Measurements from ENCODE around the gene KLHL18.
A peak's percentile ranks its signal among the peaks of the same experiment; 100 is the strongest.
"Not testable (repeated sequence)": the region's sequence is repeated elsewhere in the genome, so short reads cannot be mapped to it uniquely, and the experiment has no call there.

Gene KLHL18

GRCh38 chr3:47273564-47273963 is 9.2 kb upstream of the KLHL18 start:
- no peaks in the 10 kb centered on the region for H3K4me1 ChIP-seq (ENCODE audit: control insufficient read depth, insufficient read depth, low read length)
- no peak overlapping the region for H3K27ac ChIP-seq (ENCODE audit: insufficient read depth, low read depth, low read length, poor library complexity, severe bottlenecking)
- no peaks in the 10 kb centered on the region for H3K36me3 ChIP-seq (ENCODE audit: control insufficient read depth, insufficient read depth, low read length)
- WGBS, 2 experiments, result 91 to 96% methylated on average over 5 of the region's 5 CpGs
- no peaks in the 10 kb centered on the region for H3K27me3 ChIP-seq (ENCODE audit: control insufficient read depth, insufficient read depth, low read length, poor library complexity, severe bottlenecking)
- no peak overlapping the region for H3K4me3 ChIP-seq (ENCODE audit: insufficient read depth, low read depth, low read length)
- H3K9me3 ChIP-seq (ENCODE audit: control insufficient read depth, low read length), result no peaks in the 10 kb centered on the region

DNA sequence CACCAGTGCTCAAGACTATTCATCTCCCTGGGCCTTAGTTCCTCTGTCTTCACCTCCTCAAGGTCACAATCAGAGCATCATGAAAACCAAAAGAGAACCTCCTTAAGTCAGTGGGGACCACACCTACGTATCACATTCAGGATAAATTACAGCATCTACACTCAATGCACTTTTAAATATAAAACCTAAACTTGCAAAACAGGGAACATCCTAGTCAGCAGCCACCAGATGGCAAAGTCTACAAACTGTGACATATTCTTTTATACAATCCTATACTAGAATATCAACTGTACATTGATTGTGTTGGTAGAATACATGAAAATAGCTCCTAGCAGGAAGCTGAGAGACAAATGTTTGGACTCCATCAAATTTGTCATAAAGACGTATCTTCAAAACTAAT is 8.1 kb upstream of the KLHL18 start:
- Histone ChIP-seq H3K27ac (ENCODE audit: insufficient read depth, low read depth, low read length, poor library complexity, severe bottlenecking) (no peak overlapping the region), H3K27me3 (ENCODE audit: control insufficient read depth, insufficient read depth, low read length, poor library complexity, severe bottlenecking) (no peaks in the 10 kb centered on the region), H3K4me1 (ENCODE audit: control insufficient read depth, insufficient read depth, low read length) (no peaks in the 10 kb centered on the region), H3K36me3 (ENCODE audit: control insufficient read depth, insufficient read depth, low read length) (no peaks in the 10 kb centered on the region), H3K9me3 (ENCODE audit: control insufficient read depth, low read length) (no peaks in the 10 kb centered on the region), H3K4me3 (ENCODE audit: insufficient read depth, low read depth, low read length) (no peak overlapping the region)
- 92 to 96% methylated on average over 2 of the region's 2 CpGs for WGBS, 2 experiments

- Histone ChIP-seq H3K4me3 (ENCODE audit: insufficient read depth, low read depth, low read length) (no peak overlapping the region), H3K27ac (ENCODE audit: insufficient read depth, low read depth, low read length, poor library complexity, severe bottlenecking) (no peak overlapping the region), H3K27me3 (ENCODE audit: control insufficient read depth, insufficient read depth, low read length, poor library complexity, severe bottlenecking) (no peaks in the 10 kb centered on the region), H3K36me3 (ENCODE audit: control insufficient read depth, insufficient read depth, low read length) (no peaks in the 10 kb centered on the region), H3K9me3 (ENCODE audit: control insufficient read depth, low read length) (no peaks in the 10 kb centered on the region), H3K4me1 (ENCODE audit: control insufficient read depth, insufficient read depth, low read length) (no peaks in the 10 kb centered on the region)
- WGBS, 2 experiments, result 93 to 95% methylated on average over 3 to 4 of the region's 4 CpGs
Measured at GRCh38 chr3:47276558-47276957, 6.2 kb upstream of the KLHL18 start.

DNA sequence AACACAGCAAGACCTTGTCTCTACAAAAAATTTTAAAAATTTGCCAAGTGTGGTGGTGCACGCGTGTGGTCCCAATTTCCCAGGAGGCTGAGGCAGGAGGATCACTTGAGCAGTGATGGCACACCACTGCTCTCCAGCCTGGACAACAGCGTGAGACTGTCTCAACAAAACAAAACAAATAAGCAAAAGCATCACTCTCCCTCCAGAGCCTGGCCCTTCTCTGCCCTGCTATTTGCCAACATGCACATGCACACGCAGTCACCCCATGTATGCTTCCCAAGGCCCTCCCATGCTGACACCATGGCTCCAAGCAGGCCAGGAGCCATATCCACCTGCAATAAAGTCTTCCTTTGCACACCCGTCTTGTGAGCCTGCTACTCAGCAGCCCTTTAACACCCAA is 2.2 kb upstream of the KLHL18 start:
- Histone ChIP-seq H3K36me3 (ENCODE audit: control insufficient read depth, insufficient read depth, low read length) (no peaks in the 10 kb centered on the region), H3K4me3 (ENCODE audit: insufficient read depth, low read depth, low read length) (no peak overlapping the region), H3K9me3 (ENCODE audit: control insufficient read depth, low read length) (no peaks in the 10 kb centered on the region), H3K27ac (ENCODE audit: insufficient read depth, low read depth, low read length, poor library complexity, severe bottlenecking) (no peak overlapping the region), H3K4me1 (ENCODE audit: control insufficient read depth, insufficient read depth, low read length) (peaks cover 5% of the 10 kb centered on the region), H3K27me3 (ENCODE audit: control insufficient read depth, insufficient read depth, low read length, poor library complexity, severe bottlenecking) (no peaks in the 10 kb centered on the region)
- WGBS, 2 experiments, result 91 to 93% methylated on average over 5 of the region's 5 CpGs

GRCh38 chr3:47283193-47283537 is 421 bp downstream of the KLHL18 start:
- Histone ChIP-seq H3K4me1 (ENCODE audit: control insufficient read depth, insufficient read depth, low read length) (peaks cover 5% of the 10 kb centered on the region), H3K4me3 (ENCODE audit: insufficient read depth, low read depth, low read length) (peak overlapping the region; percentile 76), H3K9me3 (ENCODE audit: control insufficient read depth, low read length) (no peaks in the 10 kb centered on the region), H3K27ac (ENCODE audit: insufficient read depth, low read depth, low read length, poor library complexity, severe bottlenecking) (peak overlapping the region; percentile 66), H3K27me3 (ENCODE audit: control insufficient read depth, insufficient read depth, low read length, poor library complexity, severe bottlenecking) (no peaks in the 10 kb centered on the region), H3K36me3 (ENCODE audit: control insufficient read depth, insufficient read depth, low read length) (no peaks in the 10 kb centered on the region)
- 2% methylated on average over 10 of the region's 10 CpGs for WGBS, 2 experiments

DNA sequence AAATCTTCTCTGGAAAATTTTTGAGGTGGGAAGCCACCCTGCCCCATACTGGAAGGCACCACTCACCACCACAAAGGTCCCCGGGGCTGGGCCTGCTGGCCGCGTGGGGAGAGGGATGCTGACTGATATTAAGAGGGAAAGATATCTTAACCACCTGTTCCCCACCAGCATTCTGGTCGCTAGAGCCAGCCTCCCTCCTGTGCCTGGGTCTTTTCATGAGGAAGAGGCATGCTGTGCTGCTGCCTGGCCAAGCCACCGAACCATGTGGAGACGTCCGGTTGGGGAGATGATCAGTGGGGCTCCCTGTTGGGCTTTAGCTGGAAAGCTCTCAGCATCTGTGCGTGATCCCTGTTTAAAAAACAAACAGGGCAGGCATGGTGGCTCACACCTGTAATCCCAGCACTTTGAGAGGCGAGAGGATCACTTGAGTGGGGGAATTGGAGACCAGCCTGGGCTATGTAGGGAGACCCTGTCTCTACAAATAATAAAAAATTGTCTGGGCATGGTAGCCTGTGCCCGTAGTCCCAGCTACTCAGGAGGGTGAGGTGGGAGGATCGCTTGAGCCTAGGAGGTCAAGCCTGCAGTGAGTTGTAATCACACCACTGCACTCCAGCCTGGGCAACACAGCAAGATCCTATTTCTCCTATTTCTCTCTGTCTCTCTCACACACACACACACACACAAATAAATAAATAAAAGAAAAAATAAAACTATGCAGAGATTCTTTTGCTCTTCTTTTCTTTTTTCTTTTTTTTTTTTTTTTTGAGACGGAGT is 1.0 kb downstream of the KLHL18 start:
- peak overlapping the region; percentile 76 for H3K4me3 ChIP-seq (ENCODE audit: insufficient read depth, low read depth, low read length)
- peak overlapping the region; percentile 66 for H3K27ac ChIP-seq (ENCODE audit: insufficient read depth, low read depth, low read length, poor library complexity, severe bottlenecking)
- WGBS, 2 experiments, result 31 to 33% methylated on average over 9 to 12 of the region's 12 CpGs
- no peaks in the 10 kb centered on the region for H3K9me3 ChIP-seq (ENCODE audit: control insufficient read depth, low read length)
- no peaks in the 10 kb centered on the region for H3K36me3 ChIP-seq (ENCODE audit: control insufficient read depth, insufficient read depth, low read length)
- H3K27me3 ChIP-seq (ENCODE audit: control insufficient read depth, insufficient read depth, low read length, poor library complexity, severe bottlenecking), result no peaks in the 10 kb centered on the region
- peaks cover 5% of the 10 kb centered on the region for H3K4me1 ChIP-seq (ENCODE audit: control insufficient read depth, insufficient read depth, low read length)

DNA sequence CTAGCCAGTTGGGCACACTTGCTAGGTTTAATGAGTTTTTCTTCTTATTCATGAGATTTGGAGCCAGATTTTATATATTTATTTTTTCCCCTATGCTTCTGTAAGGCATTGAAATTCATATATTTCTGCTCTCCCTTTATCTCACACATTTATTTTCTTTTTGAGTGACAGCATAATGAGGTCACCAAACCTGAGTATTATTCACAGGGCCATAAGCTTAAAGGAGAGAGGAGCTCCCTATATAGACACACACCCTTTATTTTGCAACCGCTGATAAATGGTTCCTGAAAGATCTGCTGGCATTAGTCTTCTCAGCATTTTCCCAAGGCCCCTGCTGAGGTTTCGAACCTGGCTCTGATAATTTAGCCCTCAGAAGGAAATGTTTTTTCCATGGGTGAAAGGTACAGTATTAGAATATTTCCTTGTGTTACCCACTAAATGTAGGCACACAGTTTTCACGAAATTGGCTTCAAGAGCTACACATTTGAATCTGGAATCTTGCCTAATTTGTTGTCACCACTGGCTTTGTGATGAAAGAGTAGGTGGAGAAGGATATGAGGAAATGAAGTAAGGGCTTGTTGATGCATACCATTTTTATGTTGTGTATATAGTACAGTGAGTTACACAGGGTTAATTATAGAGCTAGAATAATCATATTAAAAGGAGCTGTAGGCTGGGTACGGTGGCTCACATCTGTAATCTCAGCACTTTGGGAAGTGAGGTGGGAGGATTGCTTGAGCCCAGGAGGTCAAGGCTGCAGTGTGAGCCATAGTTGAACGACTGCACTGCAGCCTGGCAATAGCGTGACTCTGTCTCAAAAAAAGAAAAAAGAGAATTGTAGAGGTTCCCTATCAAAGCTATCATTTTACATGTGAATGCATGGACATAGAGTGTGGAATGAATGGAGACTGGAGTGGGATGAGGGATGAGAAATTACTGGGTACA is 6.5 kb downstream of the KLHL18 start:
- H3K9me3 ChIP-seq (ENCODE audit: control insufficient read depth, low read length), result no peaks in the 10 kb centered on the region
- no peak overlapping the region for H3K27ac ChIP-seq (ENCODE audit: insufficient read depth, low read depth, low read length, poor library complexity, severe bottlenecking)
- no peaks in the 10 kb centered on the region for H3K27me3 ChIP-seq (ENCODE audit: control insufficient read depth, insufficient read depth, low read length, poor library complexity, severe bottlenecking)
- no peaks in the 10 kb centered on the region for H3K4me1 ChIP-seq (ENCODE audit: control insufficient read depth, insufficient read depth, low read length)
- 82 to 86% methylated on average over 6 of the region's 6 CpGs for WGBS, 2 experiments
- H3K4me3 ChIP-seq (ENCODE audit: insufficient read depth, low read depth, low read length), result no peak overlapping the region
- H3K36me3 ChIP-seq (ENCODE audit: control insufficient read depth, insufficient read depth, low read length), result no peaks in the 10 kb centered on the region

DNA sequence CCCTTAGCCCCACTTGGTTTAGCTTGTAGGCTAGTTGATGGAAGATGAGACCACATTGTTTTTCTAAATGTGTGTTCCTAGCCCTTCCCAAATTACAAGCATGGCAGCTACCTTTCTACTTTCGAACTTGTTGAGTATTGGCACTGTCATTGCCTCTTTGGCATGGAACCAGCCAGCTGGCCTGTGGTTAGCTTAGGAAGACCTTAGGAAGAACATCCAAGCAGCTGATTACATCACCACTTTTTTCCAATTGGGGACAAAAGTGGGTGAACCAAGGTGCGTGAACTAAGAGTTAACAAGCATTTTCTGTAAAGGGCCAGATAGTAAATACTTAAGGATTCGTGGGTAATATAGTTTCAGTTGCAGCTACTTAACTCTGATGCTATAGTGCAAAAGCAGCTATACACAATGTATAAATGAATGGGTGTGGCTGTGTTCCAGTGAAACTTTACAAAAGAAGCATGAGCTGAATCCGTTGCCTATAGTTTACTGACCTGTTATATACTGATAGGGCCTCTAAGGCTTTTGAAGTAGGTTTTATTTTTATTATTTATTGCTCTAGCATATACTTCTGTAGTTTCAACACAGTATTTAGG is 8.5 kb downstream of the KLHL18 start:
- Histone ChIP-seq H3K4me3 (ENCODE audit: insufficient read depth, low read depth, low read length) (no peak overlapping the region), H3K36me3 (ENCODE audit: control insufficient read depth, insufficient read depth, low read length) (no peaks in the 10 kb centered on the region), H3K27me3 (ENCODE audit: control insufficient read depth, insufficient read depth, low read length, poor library complexity, severe bottlenecking) (no peaks in the 10 kb centered on the region), H3K27ac (ENCODE audit: insufficient read depth, low read depth, low read length, poor library complexity, severe bottlenecking) (no peak overlapping the region), H3K9me3 (ENCODE audit: control insufficient read depth, low read length) (no peaks in the 10 kb centered on the region), H3K4me1 (ENCODE audit: control insufficient read depth, insufficient read depth, low read length) (no peaks in the 10 kb centered on the region)
- WGBS, 2 experiments, result 89 to 96% methylated on average over 4 of the region's 4 CpGs

- 95 to 96% methylated on average over 8 to 9 of the region's 9 CpGs for WGBS, 2 experiments
- H3K27me3 ChIP-seq (ENCODE audit: control insufficient read depth, insufficient read depth, low read length, poor library complexity, severe bottlenecking); H3K27ac ChIP-seq (ENCODE audit: insufficient read depth, low read depth, low read length, poor library complexity, severe bottlenecking): not testable (repeated sequence)
Measured at GRCh38 chr3:47291754-47292420, 9.1 kb downstream of the KLHL18 start.

DNA sequence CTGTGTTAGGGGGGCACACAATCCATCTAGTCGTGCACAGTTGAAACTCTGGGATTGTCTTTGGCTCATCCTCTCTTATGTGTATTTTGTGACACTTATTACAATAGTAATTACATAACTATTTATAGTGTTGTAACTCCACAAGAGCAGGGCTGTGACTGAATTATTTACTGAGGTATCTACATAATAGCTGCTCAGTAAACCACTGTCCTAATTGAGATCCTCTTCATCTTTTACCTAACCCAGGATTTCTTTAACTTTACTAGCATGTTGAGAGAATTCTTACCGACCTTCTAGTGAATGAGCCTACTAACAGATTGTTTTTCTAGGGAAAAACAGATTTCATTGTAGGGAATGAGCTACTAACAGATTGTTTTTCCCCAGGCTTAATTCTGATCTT is 11.1 kb downstream of the KLHL18 start:
- H3K4me1 ChIP-seq (ENCODE audit: control insufficient read depth, insufficient read depth, low read length), result no peaks in the 10 kb centered on the region
- no peaks in the 10 kb centered on the region for H3K27me3 ChIP-seq (ENCODE audit: control insufficient read depth, insufficient read depth, low read length, poor library complexity, severe bottlenecking)
- H3K36me3 ChIP-seq (ENCODE audit: control insufficient read depth, insufficient read depth, low read length), result no peaks in the 10 kb centered on the region
- no peak overlapping the region for H3K4me3 ChIP-seq (ENCODE audit: insufficient read depth, low read depth, low read length)
- no peak overlapping the region for H3K27ac ChIP-seq (ENCODE audit: insufficient read depth, low read depth, low read length, poor library complexity, severe bottlenecking)
- no peaks in the 10 kb centered on the region for H3K9me3 ChIP-seq (ENCODE audit: control insufficient read depth, low read length)
- WGBS, 2 experiments, result 82 to 92% methylated on average over 1 to 2 of the region's 2 CpGs

More at GRCh38 chr3:47291754-47292420, 9.1 kb downstream of the KLHL18 start:
- H3K4me3 ChIP-seq (ENCODE audit: insufficient read depth, low read depth, low read length); H3K4me1 ChIP-seq (ENCODE audit: control insufficient read depth, insufficient read depth, low read length); H3K9me3 ChIP-seq (ENCODE audit: control insufficient read depth, low read length); H3K36me3 ChIP-seq (ENCODE audit: control insufficient read depth, insufficient read depth, low read length): not testable (repeated sequence)

Data from ectodermal cell (in vitro differentiated cells).